Measurements from ENCODE around the gene RTL1.

- no peak for TF ChIP-seq CTCF (conservative IDR thresholded peaks at IDR 0.05 in 1 of 2, IDR thresholded peaks at IDR 0.05 in 1 of 2; ENCODE audit: low read depth in 1 of 2, low read length in 2 of 2)
- no peak for TF ChIP-seq EZH2 (IDR thresholded peaks at IDR 0.05; ENCODE audit: low read length, missing control alignments)
Measured at GRCh38 chr14:100875126-100875525, 28.4 kb downstream of the RTL1 start.

All from fibroblast of lung (primary cell).